Head of caudate nucleus (tissue), 42 donors: ENCODE measurements around the gene TIMM10.

Experiments used
- DNase-seq, 42 donors: peaks; one replicate each; pipeline versions ENCODE4 v3.0.0 to v3.0.0-alpha.2; 2020 to 2021; ENCODE audit warnings: mixed read lengths in 7 of 42
- intact Hi-C: fragments of 100-400 bp; cut with DNase I; formaldehyde crosslinking; loops from one replicate; pipeline ENCODE4 v1.15.0; 2022

The TIMM10 gene

DNA sequence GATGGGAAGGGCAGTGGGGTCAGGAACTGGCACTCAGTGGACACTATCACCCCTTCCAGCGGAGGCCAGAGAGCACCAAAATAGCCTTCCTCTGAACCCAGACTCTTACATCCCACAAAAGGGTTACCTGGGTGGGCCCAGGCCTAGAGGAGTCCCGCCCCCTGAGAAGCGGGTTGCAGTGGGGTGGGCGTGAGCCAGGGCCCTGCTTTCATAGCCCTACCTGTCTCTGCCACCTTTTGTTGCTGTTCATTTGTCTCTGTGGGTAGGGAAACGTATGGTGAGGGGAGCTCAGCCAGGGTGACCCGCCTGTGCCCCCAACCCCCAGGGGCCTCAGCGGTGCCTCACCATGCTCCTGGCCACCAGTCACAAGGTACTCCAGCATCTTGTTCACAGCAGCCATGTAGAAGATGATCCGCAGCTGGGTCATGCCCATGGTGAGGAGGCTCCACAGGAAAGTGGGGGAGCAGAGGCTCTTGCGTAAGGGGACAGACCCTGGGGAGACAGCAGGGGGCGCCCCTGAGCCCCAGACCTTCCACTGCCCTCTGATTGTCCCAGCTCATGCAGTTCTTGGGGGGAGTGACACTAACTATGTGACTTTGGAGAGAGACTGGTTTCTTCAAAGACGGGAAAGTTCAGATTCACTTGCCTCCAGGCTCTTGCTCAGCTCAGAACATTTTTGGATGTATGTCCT lies 39.0 kb downstream of the TIMM10 start:
- intact Hi-C loops = loop anchor here (5.0 kb wide), 1 partner anchor 36 kb away; no protein-coding TSS in a partner anchor
- DNase-seq = peak in 12 of 42 donors; percentile 31 to 72 (median 54)

DNA sequence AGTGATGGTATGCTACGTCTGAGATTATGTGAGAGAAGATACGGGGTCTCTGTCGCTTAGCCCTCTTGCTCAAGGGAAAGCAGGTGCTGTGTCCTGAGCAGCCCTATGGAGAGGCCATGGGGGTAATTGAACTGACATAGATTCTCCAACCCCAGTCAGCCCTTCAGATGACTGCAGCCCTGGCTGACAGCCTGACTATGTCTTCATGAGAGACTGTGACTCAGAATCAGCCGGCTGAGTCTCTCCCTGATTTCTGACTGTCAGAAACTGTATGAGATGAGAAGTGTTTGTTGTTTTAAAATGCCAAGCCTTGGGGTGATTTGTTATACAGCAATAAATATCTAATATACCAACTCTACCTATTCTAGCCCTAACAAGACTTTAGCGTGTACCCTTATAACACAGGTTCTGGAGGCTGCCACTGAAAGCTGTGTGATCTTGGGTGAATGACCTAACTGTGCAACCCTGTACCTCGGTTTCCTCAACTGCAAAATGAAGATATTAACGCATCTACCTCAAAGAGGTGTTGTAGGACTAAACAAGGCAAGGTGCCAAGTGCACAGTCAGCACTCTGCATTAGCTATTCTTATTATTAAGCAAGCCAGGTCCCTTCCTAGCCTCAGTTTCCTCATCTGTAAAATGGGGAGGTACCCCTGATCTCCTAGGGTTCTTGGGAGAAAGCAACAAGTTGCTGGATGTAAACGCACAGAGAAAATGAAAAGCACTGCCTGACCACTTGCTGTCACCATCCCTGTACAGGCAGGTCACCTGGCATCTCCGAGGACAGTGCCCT lies 39.9 kb downstream of the TIMM10 start:
- DNase-seq = no peak
- intact Hi-C loops = loop anchor here (5.0 kb wide), 1 partner anchor 37 kb away; no protein-coding TSS in a partner anchor

DNA sequence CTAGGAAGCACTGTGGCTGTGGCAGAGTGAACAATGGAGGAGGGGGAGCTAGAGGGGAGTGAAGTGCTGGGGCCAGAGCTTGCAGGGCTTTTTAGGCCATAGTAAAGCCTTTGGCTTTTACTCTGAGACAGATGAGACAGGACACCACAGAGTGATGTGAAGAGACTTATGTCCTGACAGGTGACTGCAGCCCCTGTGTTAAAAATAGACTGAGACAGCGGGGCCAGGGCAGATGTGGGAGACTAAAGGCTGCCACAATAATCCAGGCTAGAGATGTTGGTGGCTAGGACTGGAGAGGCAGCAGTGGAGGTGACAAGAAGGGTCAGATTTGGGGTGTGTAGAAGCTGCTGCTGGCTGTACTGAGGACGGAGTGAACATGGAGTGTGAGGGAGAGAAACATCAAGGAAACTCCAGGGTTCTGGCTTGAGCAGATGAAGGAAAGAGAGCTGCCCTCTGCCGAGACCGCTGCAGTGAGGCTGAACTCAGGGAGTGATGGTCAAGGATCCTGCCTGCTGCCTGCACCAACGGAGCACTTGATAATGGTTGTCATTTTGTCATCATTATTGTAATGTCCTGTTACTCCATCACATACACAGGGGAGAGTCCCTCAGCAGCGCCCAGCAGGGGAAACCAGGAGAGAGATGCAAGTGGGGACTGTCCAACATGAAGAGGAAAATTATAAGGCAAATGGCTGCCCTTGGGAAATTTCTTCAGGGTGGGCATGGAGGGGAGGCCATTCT lies 42.5 kb downstream of the TIMM10 start:
- intact Hi-C loops = no loop called here
- no peak for DNase-seq

DNA sequence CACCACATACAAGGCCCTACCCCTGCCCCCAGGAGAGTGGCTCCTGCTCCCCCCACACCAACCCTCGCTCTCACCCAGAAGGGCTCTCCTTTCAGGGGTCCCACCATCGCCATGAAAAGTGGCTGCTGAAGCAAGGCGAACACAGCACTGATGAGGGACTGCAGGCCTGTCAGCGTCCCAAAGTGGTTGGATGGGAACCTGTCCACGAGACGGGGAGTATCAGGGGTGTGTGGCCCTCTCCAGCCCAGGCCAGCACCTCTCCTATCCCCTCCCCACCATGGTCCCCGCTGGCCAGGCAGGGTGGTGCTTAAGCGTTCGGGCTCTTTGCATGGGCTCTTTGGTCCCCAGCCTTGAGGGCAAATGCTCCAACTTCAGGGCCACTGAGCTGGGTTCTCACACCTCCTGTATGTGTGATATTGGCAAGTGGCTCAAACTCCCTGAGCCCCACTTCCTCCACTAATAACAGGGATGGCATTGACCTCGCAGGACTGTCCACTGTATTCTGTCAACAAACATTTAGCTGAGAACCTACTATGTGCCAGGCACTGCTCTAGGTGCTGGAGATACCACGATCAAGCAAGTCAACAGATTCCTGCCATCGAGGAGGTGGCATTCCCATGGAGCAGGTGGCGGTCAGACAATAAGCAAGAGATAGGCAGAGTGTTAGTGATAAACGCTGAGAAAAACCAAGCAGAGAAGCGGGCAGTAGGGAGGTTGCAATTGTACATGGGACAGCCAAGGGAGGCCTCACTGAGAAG lies 43.4 kb downstream of the TIMM10 start:
- no peak for DNase-seq
- intact Hi-C loops = no loop called here

DNA sequence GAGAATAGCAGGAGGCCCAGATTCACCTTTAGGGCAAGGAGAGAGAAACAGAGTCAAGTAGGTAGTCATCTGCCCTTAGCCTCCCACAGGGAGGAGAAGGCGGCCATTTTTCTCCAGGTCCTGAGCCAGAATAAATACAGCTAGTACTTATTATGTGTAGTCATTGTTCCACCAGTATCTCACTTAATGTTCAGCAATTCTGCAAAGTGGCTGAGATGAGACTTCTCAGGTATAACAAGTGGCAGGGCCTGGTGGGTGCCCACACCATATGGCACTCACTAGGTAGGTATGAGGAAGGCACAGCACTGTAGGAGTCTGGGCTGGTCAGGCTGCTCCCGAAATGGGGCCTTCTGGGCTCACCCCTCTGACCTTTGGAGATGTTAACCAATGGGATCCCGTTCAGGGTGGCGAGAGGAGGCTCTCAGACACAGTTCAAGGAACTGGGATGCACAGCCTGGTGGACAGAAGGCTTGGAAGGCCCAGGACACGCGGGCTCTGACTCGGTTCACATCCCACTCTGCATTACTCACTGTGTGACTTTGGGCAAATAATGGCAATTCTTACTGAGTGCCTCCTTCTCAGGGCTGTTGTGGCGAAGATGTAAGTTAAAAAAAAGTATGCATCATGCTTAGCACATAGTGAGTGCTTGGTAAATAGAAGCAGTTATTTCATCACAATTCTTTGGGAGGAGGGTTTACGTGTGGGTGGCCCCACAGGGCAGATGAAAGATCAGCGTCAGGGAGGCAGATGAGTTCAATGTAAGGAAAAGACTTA lies 45.1 kb downstream of the TIMM10 start:
- DNase-seq = no peak
- intact Hi-C loops = no loop called here

DNA sequence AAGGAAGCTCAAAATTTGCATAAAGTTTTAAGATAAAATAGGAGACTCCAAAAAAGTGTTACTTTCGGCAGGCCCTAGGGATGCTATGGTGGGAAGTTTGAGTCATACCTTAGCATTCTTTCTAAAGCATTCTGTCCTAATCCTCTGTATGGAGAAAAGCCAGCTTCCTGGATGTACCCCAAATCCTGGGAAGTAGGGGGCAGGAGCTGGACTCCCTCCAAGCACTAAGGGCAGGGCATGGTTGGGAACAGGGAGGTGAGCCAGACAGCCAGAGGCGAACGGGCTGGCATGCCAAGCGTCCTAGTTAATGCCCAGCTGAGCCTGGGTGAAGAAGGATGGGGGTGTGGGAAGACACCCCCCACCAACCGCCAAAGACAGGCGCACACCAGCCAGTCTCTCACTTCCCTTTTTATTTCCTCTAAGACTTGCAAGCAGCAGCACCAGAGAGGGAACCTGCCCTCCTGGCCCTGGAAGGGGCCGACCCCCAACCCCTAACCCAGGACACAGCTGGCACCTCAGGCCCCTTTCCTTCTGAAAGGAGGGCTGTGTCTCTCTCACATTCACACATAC lies 46.3 kb downstream of the TIMM10 start:
- DNase-seq = no peak
- intact Hi-C loops = no loop called here

DNA sequence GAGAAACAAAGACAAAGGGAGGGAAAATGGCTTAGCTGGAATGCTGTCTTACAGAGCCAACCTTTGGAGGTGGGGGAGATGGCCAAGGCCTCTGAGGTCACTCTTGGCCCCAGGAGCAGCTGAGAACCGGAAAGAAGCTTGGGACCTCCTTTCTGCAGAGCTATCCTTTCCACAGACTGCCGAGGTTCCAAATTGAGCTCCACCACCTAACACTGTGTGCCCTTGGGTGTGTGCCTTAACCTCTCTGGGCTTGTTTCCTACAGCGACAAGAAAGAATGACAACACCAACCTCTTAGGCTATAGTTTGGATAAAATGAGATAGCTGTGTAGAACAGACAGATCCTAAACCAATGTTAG lies 47.0 kb downstream of the TIMM10 start:
- no peak for DNase-seq
- intact Hi-C loops = no loop called here

DNA sequence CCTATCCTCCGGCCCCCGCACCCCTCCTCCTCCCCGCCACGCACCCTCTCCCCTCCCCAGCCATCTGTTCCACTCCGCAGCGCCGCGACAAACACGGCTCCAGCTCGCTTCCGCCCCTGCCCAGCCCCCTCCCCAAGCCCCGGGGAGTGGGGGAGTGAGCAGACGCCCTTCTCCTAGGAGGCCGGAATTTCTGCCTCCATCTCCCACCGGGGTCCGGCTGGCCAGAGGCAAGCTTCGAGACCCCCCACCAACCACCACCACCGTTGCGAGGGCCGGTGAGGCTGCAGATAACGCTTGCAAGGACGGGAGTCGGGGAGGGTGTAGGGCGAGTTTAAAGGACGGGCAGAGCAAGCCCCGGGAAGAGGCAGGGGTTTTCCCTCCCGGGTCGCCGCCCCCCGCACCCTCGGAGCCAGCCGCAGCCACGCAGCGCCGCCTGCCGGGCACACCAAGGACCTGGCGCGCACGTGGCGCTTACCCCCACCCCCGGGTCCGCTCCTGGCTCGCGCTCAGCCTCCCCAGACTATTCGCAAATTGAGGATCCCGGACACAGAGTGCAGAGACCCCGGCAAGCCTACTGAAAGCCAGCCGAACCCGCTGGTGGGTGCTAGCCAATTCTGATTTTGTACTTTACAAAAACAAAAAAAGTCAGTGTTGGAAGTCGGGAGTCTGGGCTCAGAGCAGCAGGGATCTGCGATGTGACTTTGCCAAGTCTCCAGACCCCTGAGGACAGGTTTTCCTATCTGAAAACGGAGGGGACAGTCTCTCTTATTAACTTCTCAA lies 47.6 kb downstream of the TIMM10 start:
- intact Hi-C loops = no loop called here
- peak in 24 of 42 donors; percentile 16 to 72 (median 42) for DNase-seq

DNA sequence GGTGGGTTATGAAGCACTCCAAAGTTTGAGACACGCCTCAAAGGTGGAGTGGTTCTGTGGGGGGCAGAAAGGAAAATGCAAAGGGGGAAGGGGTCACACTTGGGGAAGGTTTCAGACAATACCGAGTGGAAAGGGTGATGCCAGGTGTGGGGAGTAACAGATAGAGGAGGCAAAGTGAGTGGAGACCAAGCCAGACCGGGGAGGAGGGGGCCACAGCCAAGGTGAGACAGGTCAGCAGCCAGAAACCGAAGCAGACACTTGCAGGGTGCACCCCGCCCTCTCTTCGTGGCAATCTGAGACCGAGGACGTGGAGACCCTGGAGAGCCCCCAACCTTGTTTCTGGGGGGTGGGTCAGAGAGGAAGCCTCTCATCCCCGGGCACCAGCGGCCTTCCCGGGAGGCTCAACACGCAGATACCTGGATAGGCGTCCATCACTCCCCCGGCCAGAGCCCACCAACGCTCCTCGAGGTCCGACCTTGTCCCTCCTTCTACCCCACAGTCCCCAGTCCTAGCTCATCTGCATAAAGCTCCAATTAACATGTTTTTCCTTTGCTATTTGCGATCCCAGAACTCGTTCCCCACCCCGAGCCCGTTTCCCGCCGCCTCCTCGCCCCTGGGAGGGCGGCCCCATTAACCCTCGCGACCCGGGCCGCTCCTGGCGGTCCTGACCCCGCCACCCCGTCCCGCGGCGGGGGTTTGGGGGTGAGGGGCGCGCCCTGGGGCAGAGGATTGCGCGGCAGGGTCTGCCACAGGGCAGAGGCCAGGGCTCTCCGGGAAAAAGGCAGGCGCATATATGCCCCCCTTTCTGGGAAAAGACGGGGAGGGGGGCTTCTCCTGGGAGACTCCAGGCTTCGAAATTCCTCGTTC lies 48.4 kb downstream of the TIMM10 start:
- intact Hi-C loops = no loop called here
- DNase-seq = no peak

DNA sequence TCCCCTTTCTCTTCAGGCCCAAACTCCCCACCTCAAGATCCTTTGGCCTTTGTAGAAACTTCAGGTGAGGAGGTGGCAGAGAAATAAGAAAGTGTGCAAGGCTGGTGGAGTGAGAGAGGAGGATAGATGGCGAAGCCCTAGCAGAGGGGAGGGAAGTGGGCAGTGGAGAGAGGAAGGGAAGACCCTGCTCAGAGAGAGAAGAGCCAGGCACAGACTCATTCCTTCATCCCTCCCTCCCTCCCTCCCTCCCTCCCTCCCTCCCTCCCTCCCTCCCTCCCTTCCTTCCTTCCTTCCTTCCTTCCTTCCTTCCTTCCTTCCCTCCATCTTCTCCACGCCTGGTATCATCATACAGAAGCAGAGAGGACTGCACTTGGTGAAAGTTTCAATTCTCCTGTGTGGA lies 49.2 kb downstream of the TIMM10 start:
- intact Hi-C loops = no loop called here
- no peak for DNase-seq

DNA sequence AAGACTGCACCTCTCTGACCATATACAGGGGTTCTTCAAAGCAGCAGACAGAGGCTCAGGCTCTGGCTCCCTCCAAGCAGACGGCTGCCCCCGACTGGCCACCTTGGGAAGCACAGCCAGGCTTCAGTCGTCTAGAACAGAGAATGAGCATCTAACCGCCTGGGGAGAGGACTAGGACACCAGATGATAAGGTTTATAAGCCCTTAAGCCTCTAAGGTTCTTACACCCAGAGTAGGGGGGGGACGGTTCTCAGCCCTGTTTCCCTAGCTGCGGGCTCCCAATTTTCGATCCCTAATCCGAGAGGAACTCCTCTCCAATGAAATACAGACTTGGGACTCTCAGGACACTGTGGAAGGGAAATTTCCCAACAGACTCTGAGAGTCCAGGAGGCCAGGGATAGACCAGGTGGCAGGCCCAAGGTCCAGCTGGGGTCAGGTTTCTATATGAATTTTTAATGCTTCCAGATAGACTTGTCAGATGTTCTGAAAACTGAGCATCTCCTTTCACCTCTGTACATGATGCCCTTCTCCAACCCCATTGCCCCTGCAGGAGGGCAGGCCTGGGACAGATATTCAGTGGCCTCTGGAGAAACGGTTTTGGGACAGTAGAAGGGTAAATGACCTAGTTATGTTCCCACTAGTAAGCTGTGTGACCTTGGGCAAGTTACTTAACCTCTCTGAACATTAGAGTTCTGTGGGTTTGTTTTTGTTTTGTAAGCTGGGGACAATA lies 50.0 kb downstream of the TIMM10 start:
- peak in 39 of 42 donors; percentile 30 to 82 (median 65) for DNase-seq
- intact Hi-C loops = no loop called here

DNA sequence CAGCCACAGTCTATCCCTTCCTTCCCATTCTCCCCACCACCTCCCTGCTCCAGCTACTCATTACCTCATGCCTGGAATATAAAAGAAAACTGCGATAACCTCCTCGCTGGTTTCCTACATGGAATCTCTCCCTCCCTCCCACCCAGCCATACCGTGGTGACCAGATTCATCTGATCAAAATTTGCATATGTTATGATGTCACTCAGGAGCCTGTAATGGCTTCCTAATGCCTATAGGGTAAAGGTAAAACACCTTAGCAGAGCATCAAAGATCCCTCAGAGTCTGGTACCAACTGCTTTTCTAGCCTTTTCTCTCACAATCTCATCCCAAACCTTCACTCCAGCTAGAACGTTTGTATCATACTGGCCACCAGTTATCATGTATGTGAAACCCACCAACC lies 50.6 kb downstream of the TIMM10 start:
- no peak for DNase-seq
- intact Hi-C loops = no loop called here

DNA sequence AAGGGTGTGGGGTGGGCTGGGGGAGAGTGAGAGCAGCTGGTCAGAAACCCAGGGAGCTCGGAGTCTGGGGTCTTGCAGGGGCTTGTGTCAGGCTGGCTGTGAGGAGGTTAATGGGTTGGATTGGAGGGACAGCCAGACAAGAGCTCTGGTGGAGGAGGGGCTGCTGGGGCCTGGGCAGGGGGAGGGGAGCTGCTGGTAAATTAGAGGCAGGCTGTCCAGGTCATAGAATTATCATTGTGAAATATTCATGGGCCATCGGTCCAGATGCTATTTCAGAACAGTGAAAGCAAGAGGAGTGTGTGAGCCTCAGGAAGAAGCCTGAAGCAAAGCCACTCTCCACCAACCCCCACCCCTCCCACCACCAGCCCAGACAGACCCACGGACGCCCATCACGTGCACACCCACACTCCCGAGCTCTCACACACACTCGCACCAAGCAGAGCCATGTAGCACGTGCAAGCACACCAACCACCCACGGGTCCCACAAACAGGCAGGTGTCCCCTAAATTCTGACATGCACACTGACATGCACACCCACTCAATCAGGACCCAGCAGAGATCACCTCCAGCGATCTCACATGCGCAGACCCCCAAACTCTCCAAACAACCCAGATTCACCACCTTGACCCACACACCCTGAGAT lies 51.4 kb downstream of the TIMM10 start:
- DNase-seq = no peak
- intact Hi-C loops = no loop called here
